Measurements from ENCODE around the gene EFCAB11.

GRCh38 chr14:89902881-89903280, 51.6 kb downstream of the EFCAB11 start:
- no peak for TF ChIP-seq RCOR1 (IDR thresholded peaks at IDR 0.05; ENCODE audit: insufficient replicate concordance, low read length)
- no peak for TF ChIP-seq RAD21 (IDR thresholded peaks at IDR 0.05; ENCODE audit: low read length)
- no peak for TF ChIP-seq POLR2A (IDR thresholded peaks at IDR 0.05; ENCODE audit: low read depth, low read length)
- no peak for TF ChIP-seq CTCF (conservative IDR thresholded peaks at IDR 0.05; ENCODE audit: low read depth, low read length)
- no peak for TF ChIP-seq SMC3 (IDR thresholded peaks at IDR 0.05; ENCODE audit: low read depth, low read length)
- TF ChIP-seq ELK1 (IDR thresholded peaks at IDR 0.05; ENCODE audit: borderline replicate concordance, low read depth, low read length): no peak
